Mammary epithelial cell (primary cell): Measurements from ENCODE around the gene LCN2.

Source experiments
- EZH2 ChIP-seq: IDR thresholded peaks from 2 replicates; pipeline ENCODE4 v1.6.1; 2012; ENCODE audit warnings: low read length, inconsistent platforms, borderline replicate concordance
- TF ChIP-seq, protein P1 (sequence below), 2 donors: IDR thresholded peaks in 1 of 2; conservative IDR thresholded peaks in 1 of 2; 2 replicates each; pipeline ENCODE4 v1.5.1; 2011 to 2012; ENCODE audit warnings: inconsistent platforms in 2 of 2, low read length in 2 of 2, mild to moderate bottlenecking in 2 of 2, control low read depth in 1 of 2, low read depth in 1 of 2; ENCODE audit not compliant: insufficient read depth in 1 of 2; ENCODE audit errors: extremely low read depth in 1 of 2

DNA sequence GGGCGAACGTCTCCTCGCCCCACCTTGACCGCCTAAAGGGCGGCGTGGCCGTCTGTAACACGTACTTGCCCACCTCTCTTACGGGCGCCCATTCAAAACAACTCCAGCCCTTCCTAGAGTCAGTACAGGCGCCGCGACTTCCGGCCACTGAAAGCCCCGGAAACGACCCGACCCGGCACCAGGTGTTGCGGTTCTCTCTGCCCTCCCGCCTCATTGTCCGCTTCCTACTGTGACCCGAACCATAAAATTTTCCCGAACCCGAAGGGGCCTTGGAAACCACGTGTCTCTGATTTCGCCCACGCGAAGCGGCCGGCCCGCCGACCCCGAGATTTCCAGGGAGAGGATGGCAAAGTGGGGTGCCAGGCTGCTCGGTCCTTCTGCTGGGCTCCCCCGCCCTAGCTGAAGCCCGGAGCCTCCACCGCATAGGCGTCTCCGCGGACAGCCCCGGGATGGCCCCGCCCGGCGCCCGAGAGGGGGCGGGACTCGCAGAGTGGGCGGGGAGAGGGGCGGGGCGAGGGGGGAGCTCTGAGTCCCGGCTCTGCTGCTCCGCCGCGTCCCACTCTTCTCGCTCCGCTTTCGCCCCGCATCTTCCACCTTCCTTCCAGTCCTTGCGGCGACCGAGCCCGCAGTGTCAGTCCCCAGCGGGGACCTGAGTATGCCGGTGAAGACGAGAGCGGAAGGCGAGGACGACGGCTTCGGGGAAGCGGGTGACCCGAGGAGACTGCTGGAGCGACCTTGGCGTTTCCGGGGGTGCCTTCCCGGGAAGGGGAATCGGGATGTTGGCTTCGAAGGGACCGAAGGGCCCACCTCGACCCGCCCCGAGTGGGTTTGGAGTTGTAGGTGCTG lies 21.0 kb upstream of the LCN2 start:
- TF ChIP-seq, protein P1, sequence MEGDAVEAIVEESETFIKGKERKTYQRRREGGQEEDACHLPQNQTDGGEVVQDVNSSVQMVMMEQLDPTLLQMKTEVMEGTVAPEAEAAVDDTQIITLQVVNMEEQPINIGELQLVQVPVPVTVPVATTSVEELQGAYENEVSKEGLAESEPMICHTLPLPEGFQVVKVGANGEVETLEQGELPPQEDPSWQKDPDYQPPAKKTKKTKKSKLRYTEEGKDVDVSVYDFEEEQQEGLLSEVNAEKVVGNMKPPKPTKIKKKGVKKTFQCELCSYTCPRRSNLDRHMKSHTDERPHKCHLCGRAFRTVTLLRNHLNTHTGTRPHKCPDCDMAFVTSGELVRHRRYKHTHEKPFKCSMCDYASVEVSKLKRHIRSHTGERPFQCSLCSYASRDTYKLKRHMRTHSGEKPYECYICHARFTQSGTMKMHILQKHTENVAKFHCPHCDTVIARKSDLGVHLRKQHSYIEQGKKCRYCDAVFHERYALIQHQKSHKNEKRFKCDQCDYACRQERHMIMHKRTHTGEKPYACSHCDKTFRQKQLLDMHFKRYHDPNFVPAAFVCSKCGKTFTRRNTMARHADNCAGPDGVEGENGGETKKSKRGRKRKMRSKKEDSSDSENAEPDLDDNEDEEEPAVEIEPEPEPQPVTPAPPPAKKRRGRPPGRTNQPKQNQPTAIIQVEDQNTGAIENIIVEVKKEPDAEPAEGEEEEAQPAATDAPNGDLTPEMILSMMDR (conservative IDR thresholded peaks at IDR 0.05 in 1 of 2, IDR thresholded peaks at IDR 0.05 in 1 of 2; ENCODE audit: extremely low read depth in 1 of 2, insufficient read depth in 1 of 2, low read depth in 1 of 2, low read length in 2 of 2) = no peak
- TF ChIP-seq EZH2 = no peak
